Measurements from ENCODE around the gene PDE4D.

PDE4D gene

DNA sequence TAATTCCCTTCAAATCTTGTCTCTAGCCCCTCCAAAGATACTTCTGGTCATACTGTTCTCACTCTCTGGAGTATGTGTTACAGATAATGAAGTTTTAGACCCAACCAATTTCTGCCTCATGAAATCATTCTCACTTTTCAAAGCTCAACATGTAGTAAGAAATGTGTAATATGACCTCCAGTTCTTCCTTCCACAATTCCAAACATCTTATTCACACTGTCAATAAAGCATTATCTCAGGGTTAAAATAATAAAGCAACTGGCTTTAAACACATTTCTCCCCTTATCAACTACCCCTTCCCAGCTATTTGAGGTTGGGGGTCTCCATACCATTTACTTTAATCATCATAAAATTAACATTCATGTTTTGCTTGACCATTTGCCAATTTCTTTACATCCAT, 656.5 kb downstream of the PDE4D start:
- DNase-seq = no peak

DNA sequence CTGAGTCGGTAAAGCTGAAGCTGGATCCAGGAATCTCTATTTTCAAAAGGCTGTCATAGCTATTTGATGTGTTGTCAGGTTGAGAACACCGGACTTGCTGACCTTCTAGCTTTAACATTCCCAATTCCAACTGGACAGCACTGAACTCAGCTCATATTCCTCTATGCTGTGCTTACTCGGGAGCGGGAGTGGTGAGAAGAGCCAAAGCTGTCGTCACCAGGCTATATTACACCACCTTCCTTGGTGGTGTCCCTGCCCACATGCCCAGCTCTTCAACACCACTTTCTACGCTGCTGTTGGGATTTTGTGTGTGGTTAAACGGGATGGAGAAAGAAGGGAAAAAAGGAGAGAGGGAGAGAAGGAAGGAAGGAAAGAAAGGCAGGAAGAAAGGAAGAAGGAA, 657.1 kb downstream of the PDE4D start:
- DNase-seq = no peak

DNA sequence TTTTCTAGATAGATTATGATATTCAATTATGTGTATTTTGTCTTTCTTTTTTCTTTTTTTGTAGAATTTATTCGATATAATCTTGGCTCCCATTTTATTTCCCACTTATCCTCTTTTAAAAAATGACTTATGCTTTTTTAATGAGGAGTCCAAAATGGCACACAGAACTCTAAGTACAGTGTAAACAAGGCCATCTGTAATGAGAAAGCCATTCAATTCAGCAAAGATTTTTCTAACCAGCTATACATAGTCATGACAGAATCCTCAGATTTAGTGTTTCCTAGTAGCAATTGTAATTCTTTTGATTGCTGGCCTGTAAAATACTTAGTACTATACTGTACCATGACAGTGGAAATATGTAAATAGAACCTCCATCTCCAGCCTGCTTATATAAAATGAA, 659.3 kb downstream of the PDE4D start:
- no peak for DNase-seq

DNA sequence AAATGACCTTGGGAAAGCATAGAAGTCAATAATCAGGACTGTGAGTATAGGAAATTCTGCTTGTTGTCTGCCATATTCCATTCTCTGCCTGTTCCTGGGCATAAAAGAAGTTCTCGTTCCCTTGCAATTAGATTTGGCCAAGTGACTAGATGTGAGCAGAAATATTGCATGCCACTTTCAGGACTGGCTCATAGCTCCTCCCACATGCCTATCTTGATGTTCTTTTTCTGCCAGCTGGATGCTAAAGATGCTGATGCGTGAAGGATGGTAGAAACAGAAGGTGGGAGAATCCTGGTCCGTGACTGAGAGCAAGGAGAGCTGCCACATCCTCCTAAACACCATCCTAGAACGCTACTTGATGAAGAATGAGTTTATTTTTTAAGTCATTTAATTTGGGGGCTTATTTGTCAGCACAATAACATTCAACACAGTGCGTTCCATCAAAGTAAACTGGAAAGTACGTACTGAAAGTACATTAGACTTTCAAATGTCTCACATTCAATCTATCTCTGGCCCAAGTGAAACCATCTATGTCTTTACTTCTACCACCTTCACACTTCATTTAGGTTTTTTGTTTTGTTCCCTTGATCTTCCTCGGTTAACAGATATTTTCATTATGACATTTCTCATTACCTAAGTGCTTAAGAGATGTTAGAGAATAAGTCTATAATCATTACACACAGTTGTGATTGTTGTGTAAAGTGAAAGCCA, 662.1 kb downstream of the PDE4D start:
- DNase-seq = no peak

DNA sequence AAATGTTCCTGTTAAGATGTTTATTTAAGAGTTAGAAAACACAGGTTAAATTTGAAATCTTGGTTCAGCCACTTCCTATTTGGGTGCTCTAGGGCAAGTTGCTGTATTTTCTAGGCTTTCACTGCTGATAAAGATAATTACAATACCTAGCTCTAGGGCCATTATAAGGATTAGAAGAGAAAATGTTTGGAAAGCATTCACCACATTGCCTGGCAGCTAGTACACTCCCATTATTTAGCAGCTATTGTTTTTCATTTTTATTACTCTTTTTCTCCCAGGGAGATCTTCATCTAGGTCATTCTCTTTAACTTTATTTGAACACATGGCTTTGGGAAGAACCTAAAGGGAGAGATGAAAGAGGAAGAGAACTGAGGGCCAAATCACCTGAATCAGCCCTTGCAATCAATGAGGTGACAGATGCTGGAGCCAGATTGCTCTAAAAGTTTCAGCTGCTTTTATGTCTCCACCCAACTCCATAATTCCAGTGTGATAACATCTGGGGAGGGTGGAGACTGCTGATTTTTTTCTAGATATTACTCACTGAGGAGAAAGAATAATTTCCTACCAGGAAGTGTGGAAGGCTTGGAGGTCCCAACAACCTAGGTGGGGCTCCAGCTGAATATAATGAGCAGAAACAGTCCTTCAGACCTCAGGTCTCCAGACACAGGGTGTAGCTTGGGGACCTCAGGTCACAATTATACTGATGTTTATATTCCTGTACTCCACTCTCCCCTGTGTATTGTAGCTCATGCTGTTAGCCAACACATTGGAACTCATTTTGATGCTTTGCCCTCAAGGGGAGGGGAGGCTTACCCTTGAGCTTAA, 670.6 kb downstream of the PDE4D start:
- DNase-seq = no peak

DNA sequence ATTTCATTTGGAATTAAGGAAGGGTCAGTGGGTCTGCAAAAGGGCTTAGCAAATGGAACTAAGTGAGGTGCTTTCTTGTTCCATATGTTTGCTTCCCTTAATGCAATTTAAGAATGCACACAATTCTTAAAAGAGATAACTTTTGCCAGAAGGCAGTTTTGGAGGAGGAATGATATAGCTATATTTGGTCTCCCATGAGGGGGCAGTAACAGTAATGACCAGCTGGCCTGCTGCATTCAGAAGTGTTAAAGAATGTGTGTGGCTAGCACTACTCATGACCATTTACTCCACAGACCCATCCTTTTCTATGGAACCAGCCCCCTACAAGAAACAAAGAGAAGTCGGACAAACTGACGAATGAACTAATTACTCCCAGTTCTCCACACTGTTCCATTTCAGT, 671.8 kb downstream of the PDE4D start:
- no peak for DNase-seq

DNA sequence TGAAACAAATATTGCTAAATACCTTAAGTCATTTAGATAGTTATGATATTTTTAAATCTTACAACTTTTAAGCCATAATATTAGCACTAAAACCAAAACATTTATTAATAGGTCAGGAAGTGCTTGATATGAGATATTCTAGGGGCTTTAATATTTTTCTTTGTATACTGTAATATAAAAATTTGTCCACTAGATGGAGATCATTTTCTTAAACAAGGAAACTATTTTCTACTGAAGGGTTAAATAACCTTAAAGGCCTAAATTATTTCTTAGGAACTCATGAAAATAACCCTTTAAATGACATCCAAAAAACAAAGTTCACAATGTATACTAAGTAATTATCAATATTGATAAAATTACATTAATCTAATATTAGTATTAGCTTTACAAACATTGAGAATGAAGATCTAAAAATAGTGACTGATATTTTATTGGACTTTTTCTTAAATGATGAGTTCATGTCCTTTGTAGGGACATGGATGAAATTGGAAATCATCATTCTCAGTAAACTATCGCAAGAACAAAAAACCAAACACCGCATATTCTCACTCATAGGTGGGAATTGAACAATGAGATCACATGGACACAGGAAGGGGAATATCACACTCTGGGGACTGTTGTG, 675.0 kb downstream of the PDE4D start:
- DNase-seq = no peak

DNA sequence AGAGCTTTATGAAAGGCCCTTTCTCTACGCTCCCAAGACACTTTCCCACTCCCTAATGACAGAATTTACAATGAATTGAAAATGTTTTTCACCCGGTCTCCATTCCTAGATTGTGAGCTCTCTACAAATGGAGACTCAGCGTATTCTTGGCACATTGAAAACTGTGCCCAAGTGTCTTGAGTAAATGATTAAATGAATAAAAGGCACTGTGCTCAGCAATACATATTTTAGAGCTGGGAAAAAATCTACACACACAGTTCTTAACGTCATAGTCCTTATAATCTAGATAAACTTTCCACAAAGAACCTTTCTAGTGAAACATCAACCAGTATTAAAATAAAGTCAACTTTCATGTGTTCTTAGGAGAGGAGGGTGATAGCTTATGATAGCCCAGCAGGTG, 676.7 kb downstream of the PDE4D start:
- no peak for DNase-seq

DNA sequence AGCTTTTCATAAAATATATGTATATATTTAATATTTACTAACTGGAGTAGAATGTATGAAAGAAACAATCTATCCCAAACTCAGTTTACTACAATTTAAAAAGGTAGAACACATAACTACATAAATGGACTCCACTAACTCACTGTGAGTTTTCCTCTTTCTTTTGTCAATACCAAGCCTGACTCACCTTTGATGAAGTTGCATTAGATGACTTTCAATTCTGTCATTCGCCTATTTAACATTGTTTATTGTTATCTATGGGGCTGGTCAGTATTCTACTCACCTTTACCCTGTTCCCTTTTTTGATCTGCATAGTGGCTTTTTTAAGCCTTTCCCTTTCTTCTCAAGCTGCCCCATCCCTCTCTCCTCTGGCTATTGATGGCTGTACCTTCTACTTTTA, 680.9 kb downstream of the PDE4D start:
- no peak for DNase-seq

DNA sequence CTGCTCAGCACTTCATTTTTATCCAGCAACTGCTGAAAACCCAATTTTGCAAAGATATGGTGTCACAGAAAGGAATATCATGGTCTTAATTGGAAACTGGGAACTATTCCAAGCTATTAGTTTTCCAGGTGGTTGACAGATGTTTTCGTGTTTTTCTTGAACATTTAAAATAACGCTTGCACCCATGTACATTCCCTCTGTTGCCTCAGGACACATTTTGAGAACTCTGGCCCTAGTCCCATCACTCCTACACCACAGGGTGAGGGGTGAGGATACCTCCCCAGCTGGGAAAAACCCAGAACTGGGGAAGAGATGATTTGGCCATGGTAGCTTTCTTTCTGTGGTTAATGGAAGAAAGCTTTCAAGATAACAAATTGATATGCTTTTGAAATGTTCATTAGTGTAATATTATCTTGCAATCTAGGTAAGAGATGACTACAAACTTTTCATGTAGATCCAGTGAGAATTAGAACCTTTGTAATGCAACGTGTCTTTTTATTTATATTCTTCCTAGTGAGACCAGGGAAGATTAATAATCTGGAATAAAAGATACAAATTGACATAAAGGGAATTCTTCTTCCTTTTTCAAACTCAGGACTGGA, 683.7 kb downstream of the PDE4D start:
- no peak for DNase-seq

DNA sequence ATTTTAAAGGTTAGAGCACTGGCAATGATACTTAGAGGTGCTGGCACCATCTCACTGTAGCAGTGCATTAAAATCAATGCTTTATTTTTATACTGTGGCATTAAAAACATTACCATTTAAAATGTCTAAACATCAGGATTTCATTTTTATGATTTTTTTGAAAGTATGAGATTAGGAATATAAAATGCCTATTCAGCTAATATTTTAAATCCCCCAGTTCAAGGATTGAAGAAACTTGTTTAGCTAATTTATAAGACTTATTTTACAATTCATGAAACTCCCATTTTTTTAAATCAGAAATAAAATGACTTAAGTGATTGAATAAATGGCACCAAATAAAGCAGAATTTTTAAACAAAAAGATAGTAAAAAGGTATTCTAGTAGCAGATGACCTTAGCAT, 685.1 kb downstream of the PDE4D start:
- DNase-seq = no peak

DNA sequence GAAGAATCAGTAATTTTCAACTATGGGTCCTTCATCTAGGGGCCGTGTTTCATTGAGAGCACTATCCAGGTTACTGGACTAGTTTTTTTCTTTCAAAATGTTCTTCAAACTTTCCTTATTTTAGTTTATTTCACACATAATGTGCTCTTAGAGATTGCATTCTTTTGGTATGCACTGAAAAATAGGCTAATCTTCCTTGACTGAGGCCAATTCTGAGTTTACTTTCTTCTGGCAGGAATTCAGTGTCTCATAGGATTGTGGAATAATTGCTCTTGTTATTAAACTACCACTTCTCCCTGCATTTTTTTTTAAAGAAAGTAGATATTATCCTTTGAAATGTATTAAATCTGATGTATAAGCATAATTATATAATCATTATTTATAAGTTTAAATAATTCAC, 686.1 kb downstream of the PDE4D start:
- no peak for DNase-seq

DNA sequence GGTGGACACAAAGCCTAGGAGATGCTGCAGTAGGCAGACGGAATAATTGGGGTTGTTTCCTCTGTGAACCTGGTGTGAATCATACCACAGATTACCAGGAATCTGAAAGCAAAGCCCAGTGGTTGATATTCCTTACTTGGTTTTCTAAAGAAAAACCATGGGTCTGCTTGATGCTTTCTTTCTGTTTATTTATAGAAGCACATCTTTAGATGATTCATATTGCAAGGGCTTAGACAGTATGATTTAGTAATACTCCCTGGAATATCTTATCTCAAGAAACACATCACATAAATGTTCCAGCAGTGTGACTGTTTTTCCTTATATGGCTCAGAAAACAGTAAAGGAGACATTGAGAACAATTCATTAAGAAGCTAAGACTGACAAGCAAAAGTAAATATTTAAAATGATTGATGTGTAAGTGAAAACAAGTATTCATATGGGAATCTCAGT, 687.4 kb downstream of the PDE4D start:
- no peak for DNase-seq

DNA sequence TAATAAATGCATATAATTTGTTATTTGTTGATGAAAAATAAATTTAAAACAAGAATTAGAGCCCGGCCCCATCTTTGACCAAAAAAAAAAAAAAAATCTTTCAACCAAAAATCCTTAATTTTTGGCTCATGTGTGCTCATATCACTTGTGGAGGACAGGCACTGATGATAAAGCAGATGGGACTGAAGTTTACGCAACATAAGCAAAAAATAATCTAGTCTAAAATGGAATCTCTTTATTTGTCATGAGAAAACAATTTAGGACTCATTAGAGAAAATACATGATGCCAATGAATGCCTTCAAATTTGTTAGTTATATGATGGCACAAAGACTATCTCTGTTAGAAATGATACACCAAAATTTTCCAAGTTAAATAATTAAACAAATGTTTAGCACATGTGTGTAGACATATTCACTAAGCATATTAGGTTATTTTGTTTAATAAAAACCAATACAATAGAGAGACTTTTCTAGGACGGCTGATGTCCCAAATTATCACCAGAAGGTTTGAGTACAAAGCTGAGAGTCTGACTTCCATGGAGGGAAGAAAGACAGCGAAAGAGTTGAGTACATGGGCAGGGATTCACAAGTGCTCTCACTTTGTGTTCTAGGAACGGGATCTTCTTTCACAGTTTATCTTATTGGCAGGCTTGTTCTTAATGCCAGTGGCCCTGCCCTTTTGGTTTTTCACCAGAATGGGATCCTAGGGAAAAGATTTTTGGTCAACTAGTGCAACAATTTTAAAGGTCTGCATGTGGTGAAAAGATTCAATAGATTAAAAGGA, 689.2 kb downstream of the PDE4D start:
- no peak for DNase-seq

DNA sequence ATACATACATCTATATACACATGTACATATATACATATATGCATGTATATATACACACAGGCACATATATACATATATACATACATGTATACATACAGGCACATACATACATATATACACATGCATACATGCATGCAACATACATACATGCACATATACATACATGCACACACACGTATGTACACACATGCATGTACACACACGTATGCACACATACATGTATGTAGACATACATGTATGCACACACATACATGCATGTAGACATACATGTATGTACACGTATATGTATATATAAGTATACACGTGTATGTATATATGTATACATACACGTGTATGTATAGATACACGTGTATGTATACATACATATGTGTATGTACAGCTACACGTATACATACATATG, 693.7 kb downstream of the PDE4D start:
- no peak for DNase-seq

DNA sequence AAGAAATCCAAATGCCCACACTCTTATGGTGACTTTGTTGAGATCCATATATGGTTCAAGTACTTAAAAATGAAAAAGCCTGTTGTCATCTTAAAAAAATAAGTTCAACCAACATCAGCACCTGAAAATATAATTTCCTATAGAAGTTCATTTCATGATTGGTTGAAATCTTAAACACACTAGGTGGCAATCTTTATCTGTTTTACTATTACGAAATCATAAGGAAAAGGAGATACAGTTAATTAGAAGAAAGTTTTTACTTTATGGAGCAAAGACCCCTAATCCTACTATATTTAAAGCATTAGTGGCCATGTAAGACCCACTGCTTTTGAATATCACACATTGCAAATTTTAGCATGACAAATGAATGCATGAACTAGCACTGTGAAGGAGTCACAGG, 694.7 kb downstream of the PDE4D start:
- no peak for DNase-seq

DNA sequence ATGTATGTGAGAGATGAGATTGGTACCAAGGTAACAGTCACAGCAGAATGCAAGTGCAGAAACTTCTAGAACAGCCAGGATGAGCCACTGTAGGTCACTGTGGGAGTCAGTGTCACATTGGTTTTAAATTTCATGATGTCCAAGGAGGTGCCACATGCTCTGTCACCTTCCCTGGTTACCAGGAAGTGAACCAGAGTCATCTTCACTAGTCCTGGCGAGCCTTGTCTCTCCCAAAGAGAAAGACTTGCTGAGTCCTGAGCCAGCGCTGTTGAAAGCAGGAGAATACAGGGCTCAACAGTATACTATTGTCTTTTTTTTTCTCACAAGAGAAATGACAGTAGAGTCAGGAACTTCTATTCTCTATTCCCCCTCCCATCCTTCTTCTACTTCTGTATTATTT, 695.2 kb downstream of the PDE4D start:
- no peak for DNase-seq

DNA sequence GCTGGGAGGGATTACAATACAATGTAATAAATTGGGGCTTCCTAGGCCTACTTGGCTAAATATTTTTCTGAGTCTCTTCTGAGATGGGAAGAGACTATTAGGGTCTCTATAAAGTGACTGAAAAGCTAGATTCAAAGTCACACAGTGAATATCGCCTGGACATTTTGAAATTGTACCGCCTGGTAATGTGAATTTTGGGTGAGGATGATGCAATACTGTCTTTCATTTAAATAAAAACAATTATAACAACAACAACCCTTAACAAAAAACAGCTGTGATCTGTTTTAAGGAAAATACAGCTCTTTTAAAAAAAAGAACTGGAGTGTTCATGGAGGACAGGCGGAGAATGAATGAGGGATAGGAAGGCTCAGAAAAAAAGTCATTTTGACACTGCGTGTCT, 695.6 kb downstream of the PDE4D start:
- no peak for DNase-seq

DNA sequence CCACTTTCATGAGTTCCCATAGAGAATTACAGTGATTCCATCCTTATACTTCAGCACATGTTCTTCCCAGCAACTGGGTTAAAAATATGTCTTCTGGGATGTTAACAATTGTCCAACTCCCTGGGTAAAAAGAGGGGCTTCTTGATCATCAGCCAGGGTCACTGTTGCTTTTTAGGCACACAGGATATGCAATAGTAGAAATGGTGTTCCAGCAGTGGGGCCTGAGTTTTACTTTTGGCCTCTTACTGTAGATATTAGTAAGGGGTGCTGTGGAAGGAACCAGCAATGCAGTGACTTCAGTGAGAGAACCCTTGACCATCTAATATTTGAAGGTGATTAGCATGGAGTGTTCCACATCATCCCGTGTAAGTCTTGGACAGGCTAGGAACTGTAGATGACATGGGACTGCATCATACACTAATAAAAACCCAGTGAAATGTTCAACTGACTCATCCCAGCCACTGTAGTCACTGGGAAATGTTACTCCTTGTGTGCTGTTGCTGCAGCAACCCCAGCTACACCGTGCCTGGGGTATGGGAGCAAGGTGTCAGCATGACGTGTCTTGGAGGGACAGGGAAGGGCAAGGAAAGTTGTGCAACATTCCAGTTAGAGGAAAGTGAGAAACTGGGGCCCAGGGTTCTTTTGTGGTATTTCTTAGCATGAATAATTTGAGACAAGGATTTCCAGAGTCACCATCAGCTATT, 699.8 kb downstream of the PDE4D start:
- no peak for DNase-seq

DNA sequence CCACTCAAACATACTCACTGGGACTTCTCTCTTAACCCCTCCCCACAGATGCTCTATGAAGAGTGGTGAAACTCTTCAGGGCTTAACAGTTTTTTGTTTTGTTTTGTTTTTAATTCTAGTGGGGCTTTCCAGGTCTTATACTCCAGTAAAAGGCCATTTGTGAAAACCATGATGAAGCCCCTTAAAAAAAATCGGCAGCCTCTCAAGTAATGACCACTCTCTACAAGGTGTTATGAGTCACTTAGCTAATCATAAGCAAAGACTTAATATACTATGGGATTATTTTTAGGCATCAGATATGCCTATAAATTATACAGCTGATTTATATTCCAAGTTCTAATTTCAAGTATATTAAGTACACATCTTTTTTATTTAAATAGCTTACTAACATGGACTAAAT, 702.8 kb downstream of the PDE4D start:
- DNase-seq = no peak

DNA sequence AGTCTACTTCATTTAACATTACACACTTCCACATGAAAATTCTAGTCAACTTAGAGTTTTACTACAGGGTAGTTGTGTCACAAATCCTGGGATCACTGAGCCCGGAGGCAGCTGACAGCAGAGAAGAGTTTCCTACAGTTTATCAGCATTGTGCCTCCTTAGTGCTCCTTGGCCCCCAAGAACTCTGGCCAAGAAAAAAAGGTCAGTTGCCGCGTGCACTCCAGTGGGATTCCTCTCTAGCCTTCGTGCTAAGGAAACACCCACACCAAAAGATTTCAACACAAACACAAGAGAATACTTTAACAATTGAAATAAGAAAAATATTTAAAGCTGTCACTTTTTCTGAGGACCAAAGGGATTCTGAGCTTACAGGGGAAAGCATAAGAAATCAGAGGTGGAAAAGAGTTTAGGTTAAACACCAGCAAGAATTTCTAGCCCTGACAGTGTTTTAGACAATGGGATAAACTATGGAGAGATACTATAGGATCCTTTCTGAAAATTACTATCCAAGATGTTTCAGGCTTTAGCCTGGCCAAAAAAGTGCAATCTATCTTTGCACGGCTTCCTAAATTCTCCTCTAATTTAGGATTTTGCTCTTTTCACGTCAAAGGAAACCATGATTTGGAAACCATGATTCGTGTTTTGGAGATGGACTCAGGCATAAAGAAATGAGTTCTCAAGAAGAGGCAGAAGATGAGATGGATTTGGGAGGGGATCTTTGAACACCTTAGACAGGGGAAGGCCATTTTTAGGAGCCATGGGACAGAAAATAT, 703.9 kb downstream of the PDE4D start:
- DNase-seq = no peak
